Stimulated activated CD8-positive, alpha-beta memory T cell treated with anti-CD3 and anti-CD28 coated beads, Interleukin-4, amount 100 ng/mL, for 24 hours (primary cell): ENCODE results near the gene CLEC18C.
"Not testable (repeated sequence)": the region's sequence is repeated elsewhere in the genome, so short reads cannot be mapped to it uniquely, and the experiment has no call there.

Experiments
- DNase-seq: peaks from one replicate; pipeline ENCODE4 v3.0.0-alpha.2; 2020; ENCODE audit warnings: low read depth

CLEC18C gene

GRCh38 chr16:70159355-70160348 is 13.9 kb upstream of the CLEC18C start:
- DNase-seq, result no peak

GRCh38 chr16:70160388-70160787 is 13.2 kb upstream of the CLEC18C start:
- DNase-seq, result no peak

DNA sequence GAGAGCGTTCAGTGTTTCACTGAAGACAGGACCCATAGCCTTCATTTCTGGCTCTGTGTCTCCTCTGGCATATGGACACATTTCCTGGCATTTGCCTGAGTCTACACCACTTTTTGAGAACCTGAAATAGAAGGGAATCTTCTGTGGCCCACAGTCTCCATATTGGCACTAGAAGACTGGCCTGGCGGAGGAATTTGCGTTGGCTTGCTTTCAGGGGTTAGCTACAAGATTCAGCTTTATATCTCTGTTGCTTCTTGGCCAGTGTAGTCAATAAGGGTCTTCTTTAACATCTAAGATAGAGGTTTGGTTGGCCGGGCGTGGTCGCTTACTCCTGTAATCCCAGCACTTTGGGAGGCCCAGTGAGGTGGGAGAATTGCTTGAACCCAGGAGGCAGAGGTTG is 12.8 kb upstream of the CLEC18C start:
- DNase-seq, result no peak

DNA sequence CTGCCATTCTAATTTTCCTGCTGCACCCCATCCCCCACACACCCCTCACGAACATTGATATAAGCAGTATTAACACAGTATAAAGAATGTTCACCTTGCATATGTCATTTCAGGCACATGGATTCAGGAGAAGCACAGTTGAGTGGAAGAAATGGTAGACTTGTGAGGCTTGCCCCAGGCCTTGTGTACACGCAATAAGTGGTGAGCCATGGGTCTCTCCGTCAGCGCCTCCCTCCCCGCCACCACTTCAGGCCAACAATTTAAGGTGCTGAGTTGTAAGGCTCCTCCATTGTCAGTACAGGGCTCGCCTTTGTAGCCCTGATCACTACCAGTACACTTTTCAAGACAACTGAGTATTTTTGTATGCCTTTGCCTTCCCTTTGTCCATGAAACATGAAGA is 12.2 kb upstream of the CLEC18C start:
- no peak for DNase-seq

- no peak for DNase-seq
These were observed 11.5 kb upstream of the CLEC18C start for GRCh38 chr16:70162041-70162451.

DNA sequence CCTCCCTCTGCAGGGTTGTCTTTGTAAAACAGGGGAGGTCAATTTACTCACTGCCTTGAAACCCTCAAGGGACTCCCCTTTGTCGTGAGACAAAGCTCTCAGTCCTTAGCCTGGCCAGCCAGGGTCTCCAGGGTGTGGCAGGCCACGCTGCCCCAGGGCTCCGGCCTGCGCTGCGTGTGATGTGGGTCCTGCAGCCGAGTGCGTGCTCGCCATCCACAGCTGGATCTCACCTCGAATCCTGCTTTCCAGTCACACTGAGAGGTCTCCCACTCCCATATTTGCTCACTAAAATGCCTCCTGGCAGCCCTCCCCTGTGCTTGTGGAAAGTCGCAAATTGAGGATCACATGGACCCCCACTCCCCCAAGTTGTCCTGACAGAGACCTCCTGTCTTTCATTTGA is 10.0 kb upstream of the CLEC18C start:
- no peak for DNase-seq

DNA sequence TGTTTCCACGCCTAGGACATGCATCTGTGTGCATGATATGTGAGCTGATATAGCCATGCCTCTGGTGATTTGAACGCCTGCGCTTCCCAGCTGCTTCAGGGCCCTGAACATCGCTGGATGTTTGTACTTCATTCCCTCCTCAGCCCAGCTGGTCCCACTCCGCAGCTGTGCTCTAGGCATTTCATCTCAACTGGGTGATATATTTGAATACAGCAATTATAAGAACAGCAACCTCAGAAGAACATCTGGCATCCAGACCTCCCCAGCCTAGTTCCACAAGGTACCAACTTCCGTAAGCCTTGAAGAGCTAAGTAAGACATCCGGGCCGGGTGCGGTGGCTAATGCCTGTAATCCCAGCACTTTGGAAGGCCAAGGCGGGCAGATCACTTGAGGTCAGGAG is 6.9 kb upstream of the CLEC18C start:
- not testable (repeated sequence) for DNase-seq

GRCh38 chr16:70173916-70174315 is 329 bp downstream of the CLEC18C start:
- DNase-seq, result not testable (repeated sequence)

DNA sequence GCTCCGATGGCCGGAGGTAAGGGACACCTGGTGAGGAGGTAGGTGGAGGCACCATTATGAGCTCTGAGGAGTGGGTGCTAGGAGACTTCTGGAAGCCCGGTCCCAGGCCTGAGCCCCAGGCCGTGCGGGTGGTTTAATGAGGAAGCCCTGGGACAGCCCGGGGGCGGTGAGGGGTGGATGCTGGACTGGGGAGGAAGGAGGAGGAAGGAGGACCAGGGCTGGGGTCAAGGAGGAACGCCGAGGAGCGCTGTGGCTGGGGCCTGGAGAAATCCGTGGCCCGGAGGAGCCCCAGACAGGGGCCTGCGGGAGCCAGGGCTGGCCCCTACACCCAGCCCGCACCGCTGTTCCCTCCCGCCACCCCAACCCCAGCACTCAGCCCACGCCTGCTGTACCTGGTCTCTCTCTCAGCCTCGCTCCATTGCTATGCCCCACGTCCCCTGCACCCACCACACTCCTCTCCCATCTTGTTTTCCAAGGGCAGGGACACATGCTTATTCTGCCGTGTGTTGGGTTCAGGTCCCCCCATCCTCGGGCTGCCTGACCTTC is 873 bp downstream of the CLEC18C start:
- not testable (repeated sequence) for DNase-seq

DNA sequence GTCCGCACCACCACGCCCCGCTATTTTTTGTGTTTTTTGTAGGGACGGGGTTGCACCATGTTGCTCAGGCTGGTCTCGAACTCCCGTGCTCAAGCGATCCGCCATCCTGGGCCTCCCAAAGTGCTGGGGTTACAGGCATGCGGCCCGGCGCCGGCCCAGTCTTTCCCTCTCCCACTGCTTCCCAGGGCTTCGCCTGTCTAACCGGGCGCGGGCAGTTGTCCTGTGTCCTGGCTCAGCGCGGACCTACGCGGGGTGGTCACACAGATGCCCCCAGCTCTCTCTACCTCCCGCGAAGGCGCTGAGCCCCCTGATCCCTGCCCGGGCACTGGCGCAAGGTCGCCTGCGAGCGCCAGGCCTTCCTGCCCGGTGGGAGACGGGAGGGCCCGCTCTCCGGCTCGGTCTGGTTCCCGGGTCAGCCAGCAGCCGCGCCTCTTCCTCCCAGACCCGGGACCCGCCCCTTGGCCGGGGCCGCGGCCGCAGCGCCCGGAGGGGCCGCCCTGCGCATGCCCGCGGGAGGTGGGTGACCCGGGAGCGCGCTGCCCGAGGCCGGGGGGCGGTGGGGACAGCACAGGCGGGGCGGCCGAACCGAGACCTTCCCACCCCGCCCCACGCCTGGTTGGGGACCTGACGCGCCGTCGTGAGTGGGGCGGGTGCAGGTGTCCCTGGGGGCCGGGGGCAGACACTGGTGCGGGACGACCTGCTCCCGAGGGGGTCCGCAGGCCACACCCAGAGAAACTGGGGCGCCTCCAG is 14.4 kb downstream of the CLEC18C start:
- DNase-seq, result not testable (repeated sequence)

DNA sequence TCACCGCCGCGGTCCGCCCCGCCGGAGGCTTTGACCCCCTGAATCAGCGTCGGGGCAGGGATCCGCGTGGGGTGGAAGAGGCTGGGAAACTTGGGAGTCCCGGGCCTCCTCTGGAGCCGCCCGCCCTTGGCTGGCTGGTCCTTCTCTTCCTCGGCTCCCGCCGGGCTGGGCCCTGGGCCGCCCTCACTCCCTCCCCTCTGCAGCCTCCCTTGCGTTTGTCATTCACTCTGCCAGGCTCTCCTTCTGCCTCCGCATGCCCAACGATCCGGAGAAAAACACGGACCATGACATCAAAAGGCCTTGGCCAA is 15.0 kb downstream of the CLEC18C start:
- not testable (repeated sequence) for DNase-seq

DNA sequence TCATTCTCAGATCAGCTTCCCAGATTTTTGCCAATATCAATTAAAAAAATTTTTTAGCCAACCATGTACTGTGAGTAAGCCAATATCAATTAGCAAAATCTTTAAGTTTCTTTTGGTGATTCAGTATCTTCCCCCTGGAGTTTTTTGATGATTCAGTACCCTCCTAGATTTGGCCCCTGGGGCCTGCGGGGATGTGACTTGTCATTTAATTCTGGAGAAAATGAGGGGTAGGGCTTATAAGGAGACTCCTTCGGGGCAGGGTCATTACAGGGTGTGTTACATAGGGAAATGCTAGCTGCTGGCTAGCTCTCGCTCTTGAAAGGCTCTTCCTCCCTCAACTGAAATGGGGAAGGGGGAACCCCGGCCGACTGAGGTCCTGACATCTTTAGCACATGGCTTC is 17.0 kb downstream of the CLEC18C start:
- DNase-seq, result not testable (repeated sequence)

- DNase-seq, result not testable (repeated sequence)
These were observed 23.2 kb downstream of the CLEC18C start for GRCh38 chr16:70196683-70197300.

- DNase-seq, result not testable (repeated sequence)
These were observed 24.0 kb downstream of the CLEC18C start for GRCh38 chr16:70197611-70198010.

DNA sequence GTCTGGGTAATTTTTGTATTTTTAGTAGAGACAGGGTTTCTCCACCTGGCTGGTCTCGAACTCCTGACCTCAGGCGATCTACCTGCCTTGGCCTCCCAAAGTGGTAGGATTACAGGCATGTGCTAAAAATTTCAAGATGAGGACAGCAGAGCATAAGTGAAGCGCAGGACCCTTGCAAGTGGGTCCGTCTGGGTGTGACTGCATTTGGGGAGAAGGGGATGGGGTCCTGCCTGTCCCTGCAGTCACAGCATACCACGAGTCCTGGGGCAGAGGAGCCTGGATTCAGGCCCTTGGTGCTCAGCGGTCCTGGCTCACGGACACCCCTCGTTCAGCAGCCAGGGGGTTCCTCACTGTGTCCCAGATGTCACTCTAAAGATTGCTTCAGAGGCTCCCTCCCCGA is 24.6 kb downstream of the CLEC18C start:
- DNase-seq, result not testable (repeated sequence)

GRCh38 chr16:70198666-70199065 is 25.1 kb downstream of the CLEC18C start:
- not testable (repeated sequence) for DNase-seq

- not testable (repeated sequence) for DNase-seq
These were observed 25.6 kb downstream of the CLEC18C start for GRCh38 chr16:70199170-70199569.

GRCh38 chr16:70200063-70200462 is 26.5 kb downstream of the CLEC18C start:
- not testable (repeated sequence) for DNase-seq

- DNase-seq, result not testable (repeated sequence)
These were observed 29.9 kb downstream of the CLEC18C start for GRCh38 chr16:70203508-70203907.

GRCh38 chr16:70204010-70204409 is 30.4 kb downstream of the CLEC18C start:
- not testable (repeated sequence) for DNase-seq

DNA sequence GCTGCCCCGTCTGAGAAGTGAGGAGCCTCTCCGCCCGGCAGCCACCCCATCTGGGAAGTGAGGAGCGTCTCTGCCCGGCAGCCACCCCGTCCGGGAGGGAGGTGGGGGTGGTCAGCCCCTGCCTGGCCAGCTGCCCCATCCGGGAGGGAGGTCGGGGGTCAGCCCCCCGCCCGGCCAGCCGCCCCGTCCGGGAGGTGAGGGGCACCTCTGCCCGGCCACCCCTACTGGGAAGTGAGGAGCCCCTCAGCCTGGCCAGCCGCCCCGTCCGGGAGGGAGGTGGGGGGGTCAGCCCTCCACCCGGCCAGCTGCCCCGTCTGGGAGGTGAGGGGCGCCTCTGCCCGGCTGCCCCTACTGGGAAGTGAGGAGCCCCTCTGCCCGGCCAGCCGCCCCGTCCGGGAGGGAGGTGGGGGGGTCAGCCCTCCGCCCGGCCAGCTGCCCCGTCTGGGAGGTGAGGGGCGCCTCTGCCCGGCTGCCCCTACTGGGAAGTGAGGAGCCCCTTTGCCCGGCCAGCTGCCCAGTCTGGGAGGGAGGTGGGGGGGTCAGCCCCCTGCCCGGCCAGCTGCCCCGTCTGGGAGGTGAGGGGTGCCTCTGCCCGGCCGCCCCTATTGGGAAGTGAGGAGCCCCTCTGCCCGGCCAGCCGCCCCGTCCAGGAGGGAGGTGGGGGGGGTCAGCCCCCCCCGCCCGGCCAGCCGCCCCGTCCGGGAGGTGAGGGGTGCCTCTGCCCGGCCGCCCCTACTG is 31.2 kb downstream of the CLEC18C start:
- not testable (repeated sequence) for DNase-seq
